Frontal cortex (tissue), 4 donors: ENCODE results near the gene ZNF584. TPM values are rescaled to one million over a fixed set of nuclear protein-coding genes. Genes with fewer than 3 reads are reported as not detected.
"Not testable (repeated sequence)": the region's sequence is repeated elsewhere in the genome, so short reads cannot be mapped to it uniquely, and the experiment has no call there.

Experiments
- DNase-seq, 2 donors: peaks; one replicate each; pipeline ENCODE4 v3.0.0; 2012; ENCODE audit warnings: low spot score in 2 of 2
- FAIRE-seq: peaks from 2 replicates; lab custom pipeline; 2012; peaks lifted over from hg19 to GRCh38; lab: Jason Lieb, UNC
- total RNA-seq: library from RNA; depleted of rRNA; stranded (reverse); fragments of >200 nt; gene quantifications from one replicate; pipeline ENCODE4 v1.2.3, GENCODE V29; 2014
- donor health status: control.
- donor health status: control.
- donor health status: control.

The ZNF584 gene
- 11.8 TPM for total RNA-seq

GRCh38 chr19:58408152-58409009 is at the start of gene ZNF584:
ZNF584 (plus strand) TSS chr19:58408649; CDS start chr19:58409148, 499 bp downstream.
- DNase-seq, result peak; percentile 97 to 98

GRCh38 chr19:58361900-58362271 is 46.6 kb upstream of the ZNF584 start:
- no peak for FAIRE-seq
- DNase-seq, result peak in 1 of 2 donors; percentile 71

More at GRCh38 chr19:58408152-58409009, at the start of gene ZNF584:
- FAIRE-seq, result no peak

- FAIRE-seq, result no peak
- peak; percentile 100 for DNase-seq
Observed at GRCh38 chr19:58362272-58362994, 46.0 kb upstream of the ZNF584 start, which contains the start of gene ZNF497. ZNF497 (minus strand) TSS chr19:58362751; CDS start chr19:58357635, 5,116 bp downstream.

- DNase-seq, result no peak
- no peak for FAIRE-seq
Observed at GRCh38 chr19:58364146-58364545, 44.3 kb upstream of the ZNF584 start.

GRCh38 chr19:58366585-58367430 is 41.6 kb upstream of the ZNF584 start:
- no peak for FAIRE-seq

GRCh38 chr19:58367698-58368454 is 40.6 kb upstream of the ZNF584 start:
- no peak for FAIRE-seq
- DNase-seq, result no peak

More at GRCh38 chr19:58366585-58367430, 41.6 kb upstream of the ZNF584 start:
- DNase-seq, result no peak

GRCh38 chr19:58368561-58369360 is 39.7 kb upstream of the ZNF584 start:
- DNase-seq (no peak), FAIRE-seq (no peak)

GRCh38 chr19:58372311-58373133 is 35.9 kb upstream of the ZNF584 start:
- no peak for DNase-seq
- FAIRE-seq, result no peak

- no peak for FAIRE-seq
- no peak for DNase-seq
Observed at GRCh38 chr19:58374200-58374599, 34.2 kb upstream of the ZNF584 start.

- not testable (repeated sequence) for FAIRE-seq, DNase-seq
Observed at GRCh38 chr19:58376724-58377123, 31.7 kb upstream of the ZNF584 start.

- FAIRE-seq (no peak), DNase-seq (no peak)
Observed at GRCh38 chr19:58379246-58379645, 29.2 kb upstream of the ZNF584 start.

- no peak for FAIRE-seq
- no peak for DNase-seq
Observed at GRCh38 chr19:58380037-58380661, 28.3 kb upstream of the ZNF584 start.

GRCh38 chr19:58380662-58381459 is 27.6 kb upstream of the ZNF584 start, which contains the start of gene ZNF837:
ZNF837 (minus strand) TSS chr19:58381030; CDS start chr19:58369332, 11,698 bp downstream.
- DNase-seq, result peak; percentile 96 to 98
- FAIRE-seq, result peak; percentile 91

GRCh38 chr19:58381460-58382212 is 26.8 kb upstream of the ZNF584 start:
- DNase-seq (no peak), FAIRE-seq (no peak)

GRCh38 chr19:58382997-58383603 is 25.3 kb upstream of the ZNF584 start:
- FAIRE-seq (no peak), DNase-seq (no peak)
